Astrocyte (in vitro differentiated cells and primary cell): ENCODE results near the gene TMEM201. TPM values are rescaled to one million over a fixed set of nuclear protein-coding genes. Genes with fewer than 3 reads are reported as not detected.

ENCODE experiments used
- DNase-seq: peaks from one replicate; pipeline ENCODE4 v3.0.0-alpha.2; 2010; ENCODE audit warnings: low read depth
- FAIRE-seq: peaks from 2 replicates; lab custom pipeline; 2011; peaks lifted over from hg19 to GRCh38; lab: Jason Lieb, UNC
- H2AFZ ChIP-seq: 2 replicates; pipeline ENCODE4 v1.6.0; 2012; ENCODE audit warnings: low read depth, low read length, inconsistent platforms
- H3K27ac ChIP-seq: 2 replicates; pipeline ENCODE4 v1.5.1; 2011; ENCODE audit warnings: low read depth, low read length, inconsistent platforms
- H3K27me3 ChIP-seq: 2 replicates; pipeline ENCODE4 v1.6.0; 2011; ENCODE audit warnings: low read length, inconsistent platforms; ENCODE audit not compliant: insufficient read depth
- H3K36me3 ChIP-seq: 2 replicates; pipeline ENCODE4 v1.5.1; 2011; ENCODE audit warnings: low read length, inconsistent platforms; ENCODE audit not compliant: insufficient read depth
- H3K4me1 ChIP-seq: 2 replicates; pipeline ENCODE4 v1.5.1; 2011; ENCODE audit warnings: low read length, inconsistent platforms; ENCODE audit not compliant: insufficient read depth
- H3K4me2 ChIP-seq: 2 replicates; pipeline ENCODE4 v1.6.0; 2012; ENCODE audit warnings: low read length, inconsistent platforms
- H3K4me3 ChIP-seq: 2 replicates; pipeline ENCODE4 v1.5.1; 2011; ENCODE audit warnings: low read depth, mild to moderate bottlenecking, low read length, inconsistent platforms; ENCODE audit not compliant: insufficient read depth
- H3K79me2 ChIP-seq: 2 replicates; pipeline ENCODE4 v1.6.0; 2012; ENCODE audit warnings: mild to moderate bottlenecking, low read length, inconsistent platforms; ENCODE audit not compliant: insufficient read depth
- H3K9ac ChIP-seq: 2 replicates; pipeline ENCODE4 v1.6.0; 2012; ENCODE audit warnings: mild to moderate bottlenecking, low read length, inconsistent platforms
- H3K9me3 ChIP-seq: 2 replicates; pipeline ENCODE4 v1.5.1; 2012; ENCODE audit warnings: low read depth, mild to moderate bottlenecking, low read length, inconsistent platforms; ENCODE audit not compliant: insufficient read depth
- H4K20me1 ChIP-seq: 2 replicates; pipeline ENCODE4 v1.6.0; 2012; ENCODE audit warnings: low read length, inconsistent platforms; ENCODE audit not compliant: insufficient read depth
- H3K27ac Mint-ChIP-seq: one replicate; pipeline ENCODE4 v1.8.0; 2021; ENCODE audit warnings: mild to moderate bottlenecking, mixed read lengths; ENCODE audit not compliant: unreplicated experiment
- H3K27me3 Mint-ChIP-seq: one replicate; pipeline ENCODE4 v1.8.0; 2021; ENCODE audit warnings: low read depth, mixed read lengths; ENCODE audit not compliant: unreplicated experiment
- H3K36me3 Mint-ChIP-seq: one replicate; pipeline ENCODE4 v1.8.0; 2021; ENCODE audit warnings: low read depth, mixed read lengths; ENCODE audit not compliant: unreplicated experiment
- H3K4me1 Mint-ChIP-seq: one replicate; pipeline ENCODE4 v1.8.0; 2021; ENCODE audit warnings: low read depth, mixed read lengths; ENCODE audit not compliant: unreplicated experiment
- H3K4me3 Mint-ChIP-seq: one replicate; pipeline ENCODE4 v1.8.0; 2021; ENCODE audit warnings: mild to moderate bottlenecking, moderate library complexity, mixed read lengths; ENCODE audit not compliant: unreplicated experiment
- H3K9me3 Mint-ChIP-seq: one replicate; pipeline ENCODE4 v1.8.0; 2021; ENCODE audit warnings: mild to moderate bottlenecking, mixed read lengths; ENCODE audit not compliant: unreplicated experiment
- CTCF ChIP-seq: IDR thresholded peaks from 2 replicates; pipeline ENCODE4 v1.5.1; 2011; ENCODE audit warnings: low read depth, mild to moderate bottlenecking, inconsistent platforms, low read length, moderate library complexity; ENCODE audit not compliant: insufficient read depth
- EZH2 ChIP-seq: IDR thresholded peaks from 2 replicates; pipeline ENCODE4 v1.6.1; 2012; ENCODE audit warnings: mild to moderate bottlenecking, low read length, inconsistent platforms; ENCODE audit not compliant: insufficient read depth
- total RNA-seq: library from RNA; stranded (reverse); gene quantifications from 2 replicates; pipeline ENCODE4 v1.2.1, GENCODE V29; 2021

Gene TMEM201
- total RNA-seq, 1 donor from 2014 or later = 10.0 TPM

GRCh38 chr1:9639227-9639626, 50.5 kb downstream of the TMEM201 start:
- Mint-ChIP-seq H3K27me3 (peaks cover 18% of the 10 kb centered on the region), H3K9me3 (peaks cover 12% of the 10 kb centered on the region), H3K27ac (no peak overlapping the region), H3K4me3 (no peak overlapping the region), H3K4me1 (peaks cover 3% of the 10 kb centered on the region), H3K36me3 (peaks cover 4% of the 10 kb centered on the region)
- no peak for TF ChIP-seq CTCF
- no peak for TF ChIP-seq EZH2
- no peaks in the 10 kb centered on the region for H3K4me1 ChIP-seq
- H3K27ac ChIP-seq = no peak overlapping the region
- no peak overlapping the region for H2AFZ ChIP-seq
- H3K4me3 ChIP-seq = no peak overlapping the region
- no peaks in the 10 kb centered on the region for H3K9me3 ChIP-seq
- no peak for DNase-seq
- H3K4me2 ChIP-seq = no peak overlapping the region
- no peak for FAIRE-seq
- H3K79me2 ChIP-seq = no peaks in the 10 kb centered on the region
- no peaks in the 10 kb centered on the region for H3K36me3 ChIP-seq
- H4K20me1 ChIP-seq = no peaks in the 10 kb centered on the region
- H3K9ac ChIP-seq = no peak overlapping the region
- peaks cover 4% of the 10 kb centered on the region for H3K27me3 ChIP-seq

GRCh38 chr1:9643351-9644256, 54.9 kb downstream of the TMEM201 start:
- no peak overlapping the region for H3K4me3 Mint-ChIP-seq

More at GRCh38 chr1:9643351-9644256, 54.9 kb downstream of the TMEM201 start:
- no peak for DNase-seq
- Histone ChIP-seq H3K4me1 (no peaks in the 10 kb centered on the region), H3K27ac (no peak overlapping the region), H3K9me3 (no peaks in the 10 kb centered on the region), H3K9ac (no peak overlapping the region), H4K20me1 (no peaks in the 10 kb centered on the region), H2AFZ (no peak overlapping the region), H3K36me3 (no peaks in the 10 kb centered on the region), H3K79me2 (no peaks in the 10 kb centered on the region), H3K4me2 (no peak overlapping the region), H3K27me3 (peaks cover 4% of the 10 kb centered on the region), H3K4me3 (no peak overlapping the region)
- Mint-ChIP-seq H3K36me3 (no peaks in the 10 kb centered on the region), H3K9me3 (peaks cover 3% of the 10 kb centered on the region), H3K4me1 (peaks cover 3% of the 10 kb centered on the region), H3K27me3 (peaks cover 16% of the 10 kb centered on the region), H3K27ac (no peak overlapping the region)
- no peak for FAIRE-seq
- TF ChIP-seq EZH2 (no peak), CTCF (no peak)
